Esophagus (tissue), 2 donors: Measurements from ENCODE around the gene MICAL3. TPM values are rescaled to one million over a fixed set of nuclear protein-coding genes. Genes with fewer than 3 reads are reported as not detected.

Source experiments
- H3K27ac ChIP-seq, 2 donors: one replicate each; pipeline ENCODE4 v1.5.1; 2013; ENCODE audit warnings: low read depth in 2 of 2, mild to moderate bottlenecking in 2 of 2, inconsistent platforms in 1 of 2, low read length in 1 of 2, moderate library complexity in 1 of 2
- H3K27me3 ChIP-seq, 2 donors: one replicate each; pipeline ENCODE4 v1.6.1; 2013; ENCODE audit warnings: low read length in 2 of 2, control low read depth in 1 of 2, mild to moderate bottlenecking in 1 of 2; ENCODE audit not compliant: insufficient read depth in 2 of 2, control insufficient read depth in 1 of 2
- H3K36me3 ChIP-seq, 2 donors: one replicate each; pipeline ENCODE4 v1.6.1; 2013; ENCODE audit warnings: low read length in 1 of 2; ENCODE audit not compliant: control insufficient read depth in 2 of 2, insufficient read depth in 2 of 2
- H3K4me1 ChIP-seq, 2 donors: one replicate each; pipeline ENCODE4 v1.6.1; 2013; ENCODE audit warnings: low read length in 1 of 2; ENCODE audit not compliant: control insufficient read depth in 2 of 2, insufficient read depth in 2 of 2
- H3K4me3 ChIP-seq, 2 donors: one replicate each; pipeline ENCODE4 v1.5.1; 2013; ENCODE audit warnings: low read length in 2 of 2, mild to moderate bottlenecking in 2 of 2, low read depth in 1 of 2, moderate library complexity in 1 of 2
- H3K9me3 ChIP-seq, 2 donors: one replicate each; pipeline ENCODE4 v1.6.1; 2013; ENCODE audit warnings: mild to moderate bottlenecking in 2 of 2, low read depth in 1 of 2, low read length in 1 of 2, moderate library complexity in 1 of 2; ENCODE audit not compliant: control insufficient read depth in 2 of 2, insufficient read depth in 1 of 2
- WGBS, 2 donors: extraction: QIAGEN DNeasy Blood & Tissue Kit; methylation state at CpG; one replicate each; pipeline ENCODE4 v1.1.7; 2013; 5-methylcytosine and 5-hydroxymethylcytosine counted together
- polyA plus RNA-seq, 2 donors: library from polyadenylated mRNA; stranded (reverse); fragments of 200-250 nt; gene quantifications; one replicate each; pipeline ENCODE4 v1.2.3, GENCODE V29; 2013
- donor health status: healthy with polysubstance abuse.
- donor health status: Bipolar disorder and iron deficiency.

The MICAL3 gene
- polyA plus RNA-seq, 2 donors, result 6.2 to 13.3 TPM

DNA sequence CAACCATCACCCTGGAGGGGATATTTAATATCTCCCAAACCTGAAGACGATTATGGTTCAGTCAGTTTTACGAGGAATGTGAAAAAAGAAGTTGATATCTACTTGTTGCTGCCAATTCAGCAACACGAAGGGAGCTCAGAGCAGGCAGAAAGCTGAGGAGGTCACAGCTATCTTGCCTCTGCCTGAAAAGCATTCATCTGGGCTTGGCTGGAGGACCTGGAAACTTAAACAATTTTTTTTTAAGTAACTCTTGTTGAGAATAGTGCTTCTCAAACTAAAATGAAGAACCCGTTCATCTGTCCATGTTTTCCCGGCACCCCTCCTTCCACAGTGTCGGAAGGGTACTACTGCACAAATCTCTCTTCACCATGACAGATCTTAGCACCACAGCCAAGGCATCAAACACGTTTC is 98.9 kb downstream of the MICAL3 start:
- 39 to 56% methylated on average over 7 of the region's 7 CpGs for WGBS, 2 donors
- Histone ChIP-seq H3K4me1 (peaks cover 10 to 13% of the 10 kb centered on the region in 2 donors), H3K27ac (peak overlapping the region in 1 of 2 donors; percentile 1)

DNA sequence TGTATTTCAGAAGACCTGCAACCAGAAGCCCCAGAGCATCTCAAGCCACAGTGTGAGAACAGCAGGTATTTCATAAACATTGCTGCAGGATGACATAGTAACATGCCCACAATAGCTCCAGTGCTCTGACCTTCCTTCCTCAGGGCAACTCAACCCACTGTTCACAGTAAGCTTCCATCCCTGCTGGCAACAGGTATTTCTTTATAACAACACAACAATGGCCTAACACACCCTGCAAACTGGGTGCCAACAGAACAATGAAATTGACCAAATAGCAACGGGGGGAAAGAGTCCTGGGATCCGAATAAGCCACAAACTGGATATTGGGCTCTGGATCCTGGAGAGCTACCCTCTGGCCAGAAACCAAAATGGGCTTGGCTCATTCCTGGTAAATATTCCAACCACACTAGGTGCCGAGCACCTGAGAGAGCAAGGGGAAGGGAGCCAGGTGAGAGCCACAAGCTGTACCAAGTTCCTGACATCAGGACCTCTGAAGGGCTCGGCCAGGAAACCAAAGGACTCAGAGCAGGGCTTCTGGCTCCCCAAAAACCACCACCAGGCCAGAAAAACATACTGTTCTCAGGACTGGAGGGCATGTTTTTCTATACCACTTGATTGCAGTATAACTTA is 99.5 kb downstream of the MICAL3 start:
- Histone ChIP-seq H3K4me1 (peaks cover 10 to 17% of the 10 kb centered on the region in 2 donors), H3K27me3 (no peaks in the 10 kb centered on the region), H3K36me3 (no peaks in the 10 kb centered on the region), H3K4me3 (no peak overlapping the region), H3K9me3 (no peaks in the 10 kb centered on the region), H3K27ac (peak overlapping the region in 1 of 2 donors; percentile 1)
- 43 to 56% methylated on average over 4 of the region's 4 CpGs for WGBS, 2 donors

More for the DNA sequence above, 98.9 kb downstream of the MICAL3 start:
- no peaks in the 10 kb centered on the region for H3K36me3 ChIP-seq
- no peaks in the 10 kb centered on the region for H3K9me3 ChIP-seq
- no peaks in the 10 kb centered on the region for H3K27me3 ChIP-seq
- no peak overlapping the region for H3K4me3 ChIP-seq

DNA sequence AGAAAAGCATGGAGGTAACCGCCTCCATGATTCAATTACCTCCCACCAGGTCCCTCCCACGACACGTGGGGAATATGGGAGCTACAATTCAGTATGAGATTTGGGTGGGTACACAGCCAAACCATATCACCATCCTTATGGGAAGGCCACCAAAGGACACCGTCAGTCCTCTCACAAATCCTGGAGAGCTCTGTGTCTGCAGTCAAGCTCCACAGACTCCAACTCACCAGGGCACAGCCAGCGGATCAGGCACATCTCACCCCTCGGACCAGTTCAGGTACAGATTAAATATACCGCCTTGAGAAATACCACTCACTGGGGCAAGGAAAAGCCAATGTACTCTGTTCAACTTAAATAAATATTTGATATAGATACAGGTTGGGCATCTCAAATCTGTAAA is 100.3 kb downstream of the MICAL3 start:
- Histone ChIP-seq H3K27ac (no peak overlapping the region), H3K36me3 (no peaks in the 10 kb centered on the region), H3K4me1 (peaks cover 10 to 18% of the 10 kb centered on the region in 2 donors), H3K4me3 (no peak overlapping the region), H3K27me3 (no peaks in the 10 kb centered on the region), H3K9me3 (no peaks in the 10 kb centered on the region)
- 90 to 92% methylated on average over 7 of the region's 7 CpGs for WGBS, 2 donors

DNA sequence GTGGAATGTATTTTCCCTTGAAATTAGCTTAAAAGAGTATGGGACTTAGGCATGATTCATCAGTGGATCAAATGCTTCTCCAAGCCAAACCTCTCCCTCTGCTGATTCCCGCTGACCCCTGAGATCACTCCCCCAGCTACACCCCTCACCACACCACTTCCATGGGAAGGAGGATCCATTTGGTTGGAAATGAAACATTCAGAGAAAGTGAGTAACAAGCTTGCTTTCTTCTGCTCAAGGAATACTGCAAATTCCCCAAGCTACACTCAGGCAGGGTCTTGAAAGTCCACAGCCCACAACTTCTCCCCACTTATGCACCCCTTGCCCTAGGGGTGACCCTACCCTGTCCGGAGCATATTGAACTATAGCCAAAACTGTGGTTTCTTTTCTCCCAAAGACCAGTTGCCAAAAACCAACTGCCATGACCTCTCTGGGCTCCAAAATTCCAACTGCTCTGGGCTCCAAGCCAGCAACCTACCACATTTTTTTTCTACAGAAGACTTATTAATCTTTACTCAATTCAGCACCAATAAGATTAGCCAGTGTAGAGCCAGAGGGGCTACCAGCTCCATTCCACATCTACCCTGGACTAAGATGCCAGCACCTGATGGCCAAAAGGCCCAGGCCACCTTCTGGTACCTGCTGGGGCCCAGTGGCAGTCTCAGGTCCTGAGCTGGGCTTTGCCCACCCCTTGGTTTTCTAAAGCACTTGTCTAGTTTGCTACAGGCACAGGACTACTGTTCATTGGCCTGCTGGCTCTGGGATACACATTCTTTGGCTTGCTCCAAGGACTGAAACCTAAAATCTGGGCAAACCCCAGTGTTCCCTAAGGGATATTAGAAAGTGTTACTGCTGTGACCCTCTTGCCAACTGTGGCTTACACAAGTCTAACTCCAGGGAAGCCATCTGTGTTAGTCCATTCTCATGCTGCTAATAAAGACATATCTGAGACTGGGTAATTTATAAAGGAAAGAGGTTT is 101.1 kb downstream of the MICAL3 start:
- Histone ChIP-seq H3K4me1 (peaks cover 10 to 18% of the 10 kb centered on the region in 2 donors), H3K4me3 (no peak overlapping the region), H3K27ac (no peak overlapping the region), H3K9me3 (no peaks in the 10 kb centered on the region), H3K27me3 (no peaks in the 10 kb centered on the region), H3K36me3 (no peaks in the 10 kb centered on the region)
- 38 to 39% methylated on average over 2 of the region's 2 CpGs for WGBS, 2 donors

DNA sequence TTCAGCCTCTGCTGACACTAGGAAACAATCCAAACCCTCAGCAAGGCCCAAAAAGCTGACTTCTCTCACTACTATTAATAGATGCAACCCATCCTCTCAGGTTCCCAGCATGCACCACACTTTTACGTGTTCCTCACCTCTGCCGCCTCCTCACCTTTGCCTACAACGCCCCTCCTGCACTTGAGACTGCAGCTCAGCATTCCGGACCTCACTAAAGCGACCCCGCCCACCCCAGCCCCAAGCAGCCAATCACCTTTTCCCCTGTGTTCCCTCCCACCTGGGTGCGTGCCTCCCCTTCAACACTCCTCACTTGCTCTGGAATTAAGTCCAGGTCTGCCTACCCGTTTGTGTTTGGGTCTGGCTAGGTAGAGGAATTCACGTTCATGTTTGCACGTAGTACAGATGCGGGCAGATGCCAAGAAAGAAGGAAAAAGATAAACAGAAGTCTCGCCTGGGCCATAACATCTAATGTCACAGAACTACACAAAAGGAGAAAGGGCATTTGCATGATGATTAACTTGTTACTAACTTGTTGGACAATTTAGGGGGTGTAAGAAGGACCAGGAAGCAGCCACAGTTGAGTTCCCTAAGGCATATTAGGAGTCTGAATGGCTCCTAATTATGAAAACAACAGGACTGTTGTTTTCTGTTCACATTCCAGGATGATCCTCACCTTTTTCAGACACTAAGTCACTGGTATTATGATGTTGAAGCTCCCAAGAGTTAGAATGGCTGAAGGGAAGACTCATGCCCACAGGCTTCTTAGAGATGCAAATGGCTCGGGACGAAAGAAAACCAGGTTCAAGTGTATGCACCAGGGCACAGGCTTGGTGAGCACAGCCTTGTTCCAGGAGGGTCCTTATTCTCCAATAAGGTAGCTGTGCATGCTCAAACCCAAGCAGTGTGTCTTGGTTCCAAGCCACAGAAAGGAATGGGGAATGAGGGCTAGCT is 102.2 kb downstream of the MICAL3 start:
- whole genome bisulfite sequencing, 2 donors, result 51 to 52% methylated on average over 14 of the region's 14 CpGs
- no peaks in the 10 kb centered on the region for H3K36me3 ChIP-seq
- H3K27me3 ChIP-seq, result no peaks in the 10 kb centered on the region
- peak overlapping the region; percentile 6 to 8 for H3K27ac ChIP-seq
- H3K4me1 ChIP-seq, result peaks cover 10 to 24% of the 10 kb centered on the region in 2 donors
- H3K4me3 ChIP-seq, result no peak overlapping the region
- no peaks in the 10 kb centered on the region for H3K9me3 ChIP-seq

DNA sequence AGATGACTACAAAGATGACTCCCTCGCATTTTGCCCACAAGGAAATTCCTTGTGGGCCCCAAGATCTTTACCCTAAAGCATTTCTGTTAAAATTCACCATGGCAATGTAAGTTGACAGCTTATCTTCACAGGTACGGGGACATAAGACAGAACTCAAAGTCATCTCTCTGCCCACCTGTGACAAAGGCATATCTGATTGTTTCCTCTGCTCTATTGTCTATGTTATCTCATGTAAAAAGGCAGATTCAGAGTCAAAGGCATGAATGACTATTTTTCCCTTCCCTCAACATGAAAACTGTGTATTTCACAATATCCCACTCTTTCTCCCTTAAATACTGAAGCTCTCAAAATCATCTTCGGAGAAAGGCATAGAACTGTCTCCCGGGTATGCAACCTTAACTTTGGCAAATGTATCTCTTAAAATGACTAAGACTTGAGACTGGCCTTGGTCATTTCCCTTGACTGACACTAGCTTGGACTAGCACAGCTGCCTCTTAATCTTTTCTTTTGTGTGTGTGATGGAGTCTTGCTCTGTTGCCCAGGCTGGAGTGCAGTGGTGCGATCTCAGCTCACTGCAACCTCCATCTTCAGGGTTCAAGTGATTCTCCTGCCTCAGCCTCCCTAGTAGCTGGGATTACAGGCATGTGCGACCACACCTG is 103.2 kb downstream of the MICAL3 start:
- peaks cover 10 to 25% of the 10 kb centered on the region in 2 donors for H3K4me1 ChIP-seq

DNA sequence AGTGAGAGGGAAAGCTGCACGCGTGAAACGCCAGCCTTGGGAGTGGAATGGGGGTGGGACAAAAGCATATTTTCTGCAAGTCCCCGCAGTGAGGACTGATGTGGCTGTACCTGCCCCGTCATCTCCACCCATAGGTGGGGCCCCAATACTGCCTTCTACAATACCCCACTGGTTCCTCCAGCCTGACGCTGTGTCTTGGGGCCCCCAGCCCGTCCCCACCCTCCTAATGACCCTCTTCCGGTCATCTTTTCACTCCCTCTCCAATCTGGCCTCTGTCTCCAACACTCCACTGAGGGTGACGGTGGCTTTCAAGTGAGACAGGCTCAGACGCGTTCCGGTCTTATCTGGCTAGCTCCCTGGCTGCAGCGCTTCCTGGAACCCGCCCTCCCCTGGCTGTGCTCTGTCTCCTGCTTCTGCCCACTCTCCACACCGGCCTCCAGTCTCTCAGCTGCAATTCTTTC is 104.2 kb downstream of the MICAL3 start:
- 23 to 29% methylated on average over 15 of the region's 15 CpGs for WGBS, 2 donors
- peaks cover 10 to 25% of the 10 kb centered on the region in 2 donors for H3K4me1 ChIP-seq
- no peaks in the 10 kb centered on the region for H3K9me3 ChIP-seq
- H3K27ac ChIP-seq, result peak overlapping the region in 1 of 2 donors; percentile 47
- H3K27me3 ChIP-seq, result no peaks in the 10 kb centered on the region
- H3K4me3 ChIP-seq, result no peak overlapping the region
- no peaks in the 10 kb centered on the region for H3K36me3 ChIP-seq

More for the DNA sequence above, 103.2 kb downstream of the MICAL3 start:
- Histone ChIP-seq H3K27me3 (no peaks in the 10 kb centered on the region), H3K4me3 (no peak overlapping the region), H3K36me3 (no peaks in the 10 kb centered on the region), H3K27ac (no peak overlapping the region), H3K9me3 (no peaks in the 10 kb centered on the region)
- 81 to 88% methylated on average over 6 of the region's 6 CpGs for WGBS, 2 donors

DNA sequence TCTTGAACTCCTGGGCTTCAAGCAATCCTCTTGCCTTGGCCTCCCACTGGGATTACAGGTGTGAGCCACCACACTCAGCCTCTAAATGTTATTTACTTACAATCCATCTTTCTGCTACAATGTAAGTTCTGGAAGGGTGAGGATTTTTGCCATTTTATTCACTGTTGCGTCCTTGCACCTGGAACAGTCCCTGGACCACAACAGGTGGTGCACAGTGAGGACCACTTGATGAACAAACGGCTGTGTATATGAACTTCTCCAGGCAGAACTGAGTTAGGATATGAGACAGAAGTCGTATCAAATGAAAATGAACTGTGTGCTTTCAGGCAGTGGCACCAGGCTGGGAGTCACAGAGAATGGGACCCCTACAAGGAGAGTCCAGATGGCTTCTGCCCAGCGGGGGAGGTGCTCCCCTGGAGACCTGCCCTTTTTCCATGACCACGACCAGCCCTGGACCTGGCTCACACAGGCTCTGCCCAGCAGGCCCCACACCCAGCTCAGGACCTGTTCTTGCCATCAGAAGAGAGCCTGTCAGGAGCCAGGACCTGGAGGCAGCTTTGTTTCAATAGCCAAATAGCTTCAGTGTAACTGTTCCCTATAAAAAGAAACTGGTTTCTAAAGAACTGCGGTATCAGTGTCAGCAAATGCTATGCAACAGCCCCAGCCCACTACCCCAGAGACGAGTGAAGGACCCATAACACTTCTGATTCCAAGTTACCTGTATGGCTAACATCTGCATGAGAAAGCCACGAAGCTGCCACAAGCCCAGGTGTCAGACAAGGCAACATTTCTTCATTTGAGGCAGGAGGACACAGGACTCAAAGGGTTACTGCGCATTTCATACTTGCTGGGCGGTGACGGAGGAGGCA is 104.9 kb downstream of the MICAL3 start:
- WGBS, 2 donors, result 55 to 70% methylated on average over 11 of the region's 11 CpGs
- no peaks in the 10 kb centered on the region for H3K9me3 ChIP-seq
- no peaks in the 10 kb centered on the region for H3K27me3 ChIP-seq
- H3K4me1 ChIP-seq, result peaks cover 7 to 19% of the 10 kb centered on the region in 2 donors
- H3K36me3 ChIP-seq, result no peaks in the 10 kb centered on the region
- H3K4me3 ChIP-seq, result no peak overlapping the region
- peak overlapping the region in 1 of 2 donors; percentile 47 for H3K27ac ChIP-seq
